Trophoblast cell (in vitro differentiated cells and primary cell): ENCODE results near the gene THSD4.
A peak's percentile ranks its signal among the peaks of the same experiment; 100 is the strongest.

ENCODE experiments used
- DNase-seq, 2 donors: peaks; one replicate each; pipeline ENCODE4 v3.0.0-alpha.2; 2016
- H2AFZ ChIP-seq: 2 replicates; pipeline ENCODE4 v1.6.1; 2013; ENCODE audit warnings: low read length, moderate library complexity, mild to moderate bottlenecking; ENCODE audit not compliant: insufficient read depth, poor library complexity
- H2AK5ac ChIP-seq: 2 replicates; pipeline ENCODE4 v1.6.1; 2013; ENCODE audit warnings: mild to moderate bottlenecking, low read length
- H2BK120ac ChIP-seq: 2 replicates; pipeline ENCODE4 v1.6.1; 2013; ENCODE audit warnings: low read length, mild to moderate bottlenecking, moderate library complexity; ENCODE audit not compliant: insufficient read depth, poor library complexity
- H2BK12ac ChIP-seq: 2 replicates; pipeline ENCODE4 v1.6.1; 2013; ENCODE audit warnings: mild to moderate bottlenecking, low read length, moderate library complexity
- H2BK5ac ChIP-seq: 2 replicates; pipeline ENCODE4 v1.6.1; 2013; ENCODE audit warnings: low read length, low read depth, moderate library complexity, mild to moderate bottlenecking; ENCODE audit not compliant: poor library complexity
- H3K14ac ChIP-seq: 2 replicates; pipeline ENCODE4 v1.6.1; 2013; ENCODE audit warnings: mild to moderate bottlenecking, low read length
- H3K18ac ChIP-seq: 2 replicates; pipeline ENCODE4 v1.6.1; 2013; ENCODE audit warnings: mild to moderate bottlenecking, low read length
- H3K23ac ChIP-seq: 2 replicates; pipeline ENCODE4 v1.6.1; 2013; ENCODE audit warnings: low read length
- H3K27ac ChIP-seq: 2 replicates; pipeline ENCODE4 v1.5.1; 2013; ENCODE audit warnings: low read depth, mild to moderate bottlenecking, inconsistent platforms, low read length, moderate library complexity
- H3K27me3 ChIP-seq: 2 replicates; pipeline ENCODE4 v1.6.1; 2013; ENCODE audit warnings: inconsistent platforms, mild to moderate bottlenecking, low read length, moderate library complexity; ENCODE audit not compliant: insufficient read depth
- H3K36me3 ChIP-seq, 2 experiments: 1 replicate in 1 of 2; 2 replicates in 1 of 2; pipeline ENCODE4 v1.6.1; 2013; ENCODE audit warnings: low read length in 2 of 2, mild to moderate bottlenecking in 2 of 2, moderate library complexity in 1 of 2; ENCODE audit not compliant: insufficient read depth in 2 of 2, control insufficient read depth in 1 of 2
- H3K4ac ChIP-seq: 2 replicates; pipeline ENCODE4 v1.6.1; 2013; ENCODE audit warnings: low read depth, mild to moderate bottlenecking, low read length, moderate library complexity
- H3K4me1 ChIP-seq, 2 experiments: 1 replicate in 1 of 2; 2 replicates in 1 of 2; pipeline ENCODE4 v1.6.1; 2013; ENCODE audit warnings: low read length in 2 of 2, mild to moderate bottlenecking in 2 of 2, moderate library complexity in 1 of 2; ENCODE audit not compliant: insufficient read depth in 2 of 2, control insufficient read depth in 1 of 2
- H3K4me2 ChIP-seq: 2 replicates; pipeline ENCODE4 v1.6.1; 2013; ENCODE audit warnings: inconsistent platforms, mild to moderate bottlenecking, low read length, moderate library complexity
- H3K4me3 ChIP-seq: 2 replicates; pipeline ENCODE4 v1.5.1; 2013; ENCODE audit warnings: mild to moderate bottlenecking, low read depth, low read length, inconsistent platforms
- H3K79me1 ChIP-seq: one replicate; pipeline ENCODE4 v1.6.1; 2013; ENCODE audit warnings: low read length
- H3K79me2 ChIP-seq: 2 replicates; pipeline ENCODE4 v1.6.1; 2013; ENCODE audit warnings: low read length, mild to moderate bottlenecking; ENCODE audit not compliant: control insufficient read depth, insufficient read depth, poor library complexity
- H3K9ac ChIP-seq: 2 replicates; pipeline ENCODE4 v1.6.1; 2013; ENCODE audit warnings: mild to moderate bottlenecking, low read length
- H3K9me3 ChIP-seq: 2 replicates; pipeline ENCODE4 v1.6.1; 2013; ENCODE audit warnings: low read depth, mild to moderate bottlenecking, control low read depth, inconsistent platforms, low read length; ENCODE audit not compliant: insufficient read depth
- H4K12ac ChIP-seq: 2 replicates; pipeline ENCODE4 v1.6.1; 2013; ENCODE audit warnings: low read depth, mild to moderate bottlenecking, low read length, moderate library complexity
- H4K8ac ChIP-seq: 2 replicates; pipeline ENCODE4 v1.6.1; 2013; ENCODE audit warnings: low read depth, mild to moderate bottlenecking, low read length, moderate library complexity
- H4K91ac ChIP-seq: one replicate; pipeline ENCODE4 v1.6.1; 2013; ENCODE audit warnings: low read depth, mild to moderate bottlenecking, low read length, moderate library complexity
- WGBS: extraction: QIAGEN DNeasy Blood & Tissue Kit; methylation state at CpG from one replicate; pipeline ENCODE4 v1.1.7; 2013; ENCODE audit warnings: missing lambda C conversion rate; ENCODE audit not compliant: insufficient read length, insufficient coverage; ENCODE audit errors: extremely low coverage; 5-methylcytosine and 5-hydroxymethylcytosine counted together

Gene THSD4

DNA sequence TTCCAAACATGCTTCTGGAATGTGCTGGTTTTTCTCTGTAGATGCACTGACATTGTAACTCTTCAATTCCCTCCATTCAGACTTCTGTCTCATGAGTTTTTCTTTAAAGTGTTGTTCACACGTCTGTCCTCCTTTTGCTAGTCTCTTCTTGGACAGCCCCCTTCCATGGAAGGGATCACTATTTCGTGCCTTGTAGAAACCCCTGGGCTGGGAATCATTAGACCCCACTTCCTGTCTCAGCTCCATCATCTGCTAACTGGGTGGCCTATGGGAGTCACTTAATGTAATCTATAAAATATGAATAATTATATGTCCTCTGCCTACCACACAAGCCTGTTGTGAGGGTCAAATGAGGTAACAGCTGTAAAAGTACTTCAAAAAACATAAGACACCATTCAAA lies 110.6 kb downstream of the THSD4 start:
- Histone ChIP-seq H3K27me3 (no peaks in the 10 kb centered on the region), H4K8ac (no peak overlapping the region), H3K79me2 (no peaks in the 10 kb centered on the region), H3K9me3 (peaks cover 4% of the 10 kb centered on the region), H2BK120ac (no peak overlapping the region), H2AFZ (no peak overlapping the region), H3K14ac (no peak overlapping the region), H3K9ac (no peak overlapping the region), H3K4ac (no peak overlapping the region), H3K27ac (no peak overlapping the region), H3K18ac (no peak overlapping the region), H3K36me3 (no peaks in the 10 kb centered on the region), H3K23ac (no peak overlapping the region), H2BK12ac (no peak overlapping the region), H3K4me3 (no peak overlapping the region), H2AK5ac (no peak overlapping the region), H4K12ac (no peak overlapping the region), H3K79me1 (no peaks in the 10 kb centered on the region), H4K91ac (no peak overlapping the region), H2BK5ac (no peak overlapping the region), H3K4me1 (no peaks in the 10 kb centered on the region), H3K4me2 (no peak overlapping the region)
- WGBS, result no CpG with 5 or more reads among the region's 2 CpGs
- no peak for DNase-seq

- H4K91ac ChIP-seq, result no peak overlapping the region
- H3K4me2 ChIP-seq, result no peak overlapping the region
- no peaks in the 10 kb centered on the region for H3K4me1 ChIP-seq
- no peak overlapping the region for H3K18ac ChIP-seq
- no peak overlapping the region for H2BK5ac ChIP-seq
- no peaks in the 10 kb centered on the region for H3K79me1 ChIP-seq
- no peak overlapping the region for H3K23ac ChIP-seq
- no peak overlapping the region for H2AK5ac ChIP-seq
- H3K14ac ChIP-seq, result no peak overlapping the region
- no peak overlapping the region for H2AFZ ChIP-seq
- H3K27me3 ChIP-seq, result peaks cover 2% of the 10 kb centered on the region
- no peaks in the 10 kb centered on the region for H3K79me2 ChIP-seq
- H2BK12ac ChIP-seq, result no peak overlapping the region
- H3K9ac ChIP-seq, result no peak overlapping the region
- DNase-seq, result peak in 1 of 2 donors; percentile 5
- no peak overlapping the region for H2BK120ac ChIP-seq
- H3K4ac ChIP-seq, result no peak overlapping the region
- H3K27ac ChIP-seq, result no peak overlapping the region
- no peak overlapping the region for H4K8ac ChIP-seq
- H4K12ac ChIP-seq, result no peak overlapping the region
- no CpG with 5 or more reads among the region's 15 CpGs for WGBS
- H3K4me3 ChIP-seq, result no peak overlapping the region
- H3K9me3 ChIP-seq, result peaks cover 4% of the 10 kb centered on the region
- no peaks in the 10 kb centered on the region for H3K36me3 ChIP-seq
Measured at GRCh38 chr15:71226536-71227455, 111.5 kb downstream of the THSD4 start.

GRCh38 chr15:71228403-71228802 lies 113.1 kb downstream of the THSD4 start:
- H3K9ac ChIP-seq, result no peak overlapping the region
- no peak overlapping the region for H3K4me2 ChIP-seq
- no peak overlapping the region for H4K8ac ChIP-seq
- H3K79me1 ChIP-seq, result no peaks in the 10 kb centered on the region
- H3K18ac ChIP-seq, result no peak overlapping the region
- no peak overlapping the region for H3K4me3 ChIP-seq
- no peak overlapping the region for H4K91ac ChIP-seq
- no peaks in the 10 kb centered on the region for H3K36me3 ChIP-seq
- DNase-seq, result no peak
- H3K4me1 ChIP-seq, result no peaks in the 10 kb centered on the region
- H3K4ac ChIP-seq, result no peak overlapping the region
- H2BK12ac ChIP-seq, result no peak overlapping the region
- no peak overlapping the region for H3K27ac ChIP-seq
- H3K27me3 ChIP-seq, result peaks cover 2% of the 10 kb centered on the region
- no peak overlapping the region for H2BK5ac ChIP-seq
- no peak overlapping the region for H2AFZ ChIP-seq
- no peak overlapping the region for H2BK120ac ChIP-seq
- no peaks in the 10 kb centered on the region for H3K79me2 ChIP-seq
- no peak overlapping the region for H3K14ac ChIP-seq
- no peak overlapping the region for H4K12ac ChIP-seq
- peaks cover 4% of the 10 kb centered on the region for H3K9me3 ChIP-seq
- H3K23ac ChIP-seq, result no peak overlapping the region
- H2AK5ac ChIP-seq, result no peak overlapping the region
- WGBS, result no CpG with 5 or more reads among the region's 1 CpG

DNA sequence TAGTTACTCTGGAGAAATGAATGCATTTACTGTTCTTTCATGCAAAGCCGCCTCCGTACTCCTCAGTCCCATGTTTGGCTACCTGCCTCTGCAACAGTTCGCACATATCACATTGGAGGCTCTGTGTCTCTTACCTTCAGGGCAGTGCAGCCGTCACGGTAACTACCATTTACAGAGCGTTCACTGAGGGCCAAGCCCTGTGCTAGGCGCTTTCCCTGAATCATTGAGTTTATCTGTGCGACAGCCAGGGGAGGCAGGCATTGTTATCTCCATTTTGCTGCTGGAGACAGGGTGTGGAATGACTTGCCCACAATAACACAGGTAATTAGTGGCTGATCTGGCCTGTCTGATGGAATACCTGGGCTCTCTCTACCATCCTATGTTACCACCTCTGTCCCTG lies 115.0 kb downstream of the THSD4 start:
- Histone ChIP-seq H3K27ac (no peak overlapping the region), H2BK12ac (no peak overlapping the region), H3K9ac (no peak overlapping the region), H4K91ac (no peak overlapping the region), H4K8ac (no peak overlapping the region), H3K4me2 (no peak overlapping the region), H3K9me3 (peaks cover 2% of the 10 kb centered on the region), H3K27me3 (peaks cover 5% of the 10 kb centered on the region), H3K79me1 (no peaks in the 10 kb centered on the region), H3K36me3 (no peaks in the 10 kb centered on the region), H2AK5ac (no peak overlapping the region), H3K23ac (no peak overlapping the region), H3K79me2 (no peaks in the 10 kb centered on the region), H2AFZ (no peak overlapping the region), H2BK120ac (no peak overlapping the region), H3K4me3 (no peak overlapping the region), H3K4ac (no peak overlapping the region), H3K18ac (no peak overlapping the region), H3K4me1 (no peaks in the 10 kb centered on the region), H2BK5ac (no peak overlapping the region), H4K12ac (no peak overlapping the region), H3K14ac (no peak overlapping the region)
- no CpG with 5 or more reads among the region's 8 CpGs for WGBS
- no peak for DNase-seq
